Panc1 (cell line): ENCODE data around the gene RIMOC1. TPM values are rescaled to one million over a fixed set of nuclear protein-coding genes. Genes with fewer than 3 reads are reported as not detected.

ENCODE experiments used
- ATAC-seq: fragments of 200-7000 bp; cut with Tn5 transposase; 2 replicates; pipeline ENCODE4 v1.9.1; 2020; ENCODE audit warnings: mild to moderate bottlenecking, moderate library complexity
- BruUV-seq: library from RNA; stranded (reverse); fragments of 400-500 nt; replicated peaks from 2 replicates; lab custom pipeline; 2021; lab: Mats Ljungman, UMichigan
- CTCF ChIA-PET: fragments of 300-600 bp; sonication (Branson Sonifier 250); formaldehyde crosslinking; loops from one replicate; lab custom pipeline; 2022; ENCODE audit warnings: antibody characterized with exemption; lab: Charles Lee
- POLR2A ChIA-PET: fragments of 300-600 bp; sonication (Branson Sonifier 250); formaldehyde crosslinking; loops from one replicate; lab custom pipeline; 2022; ENCODE audit warnings: antibody characterized with exemption; lab: Charles Lee
- DNase-seq: peaks from one replicate; pipeline ENCODE4 v3.0.0-alpha.2; 2010; ENCODE audit warnings: low read depth, low spot score
- H3K27ac ChIP-seq: 2 replicates; pipeline ENCODE4 v1.5.1; 2011; ENCODE audit warnings: mild to moderate bottlenecking, low read length, inconsistent platforms
- H3K27me3 ChIP-seq: fragments of 200-500 bp; sonication (Bioruptor generic); 2 replicates; pipeline ENCODE4 v1.6.0; 2014; ENCODE audit warnings: low read length, inconsistent platforms; ENCODE audit not compliant: control insufficient read depth, insufficient read depth
- H3K36me3 ChIP-seq: fragments of 200-500 bp; sonication (Bioruptor generic); 2 replicates; pipeline ENCODE4 v1.5.1; 2014; ENCODE audit warnings: inconsistent platforms, mild to moderate bottlenecking, low read length, moderate library complexity; ENCODE audit not compliant: control insufficient read depth, insufficient read depth
- H3K4me1 ChIP-seq: 2 replicates; pipeline ENCODE4 v1.5.1; 2011; ENCODE audit warnings: inconsistent platforms, mild to moderate bottlenecking, low read length, moderate library complexity; ENCODE audit not compliant: control insufficient read depth, insufficient read depth
- H3K4me3 ChIP-seq, 2 experiments: 2 replicates each; pipeline ENCODE4 v1.5.1; 2011 to 2012; ENCODE audit warnings: low read depth in 2 of 2, low read length in 2 of 2, mild to moderate bottlenecking in 2 of 2, inconsistent platforms in 1 of 2, moderate library complexity in 1 of 2
- H3K9me3 ChIP-seq: fragments of 200-500 bp; sonication (Bioruptor generic); 2 replicates; pipeline ENCODE4 v1.5.1; 2014; ENCODE audit warnings: low read depth, mild to moderate bottlenecking, inconsistent platforms, low read length, moderate library complexity; ENCODE audit not compliant: control insufficient read depth, insufficient read depth
- POLR2AphosphoS5 ChIP-seq: IDR thresholded peaks from 2 replicates; pipeline ENCODE4 v1.6.1; 2012; ENCODE audit warnings: mild to moderate bottlenecking, low read depth, low read length, moderate library complexity
- SIN3A ChIP-seq: IDR thresholded peaks from 2 replicates; pipeline ENCODE4 v1.6.1; 2012; ENCODE audit warnings: low read depth, mild to moderate bottlenecking, low read length, moderate library complexity, borderline replicate concordance; ENCODE audit not compliant: insufficient read depth
- TCF7L2 ChIP-seq: IDR thresholded peaks from 2 replicates; pipeline ENCODE4 v1.6.1; 2011; ENCODE audit warnings: mild to moderate bottlenecking, low read depth, low read length, inconsistent platforms
- in situ Hi-C: cut with HindIII; loops from 2 replicates; pipeline ENCODE4 v1.10.0; 2016; ENCODE audit warnings: low sequenced_read_pairs, low pct_unique_long_range_greater_than_20kb
- intact Hi-C: fragments of 100-400 bp; cut with micrococcal nuclease; formaldehyde crosslinking; loops from one replicate; pipeline ENCODE4 v1.10.0; 2022; ENCODE audit not compliant: unreplicated experiment
- total RNA-seq: library from RNA; stranded (reverse); gene quantifications from one replicate; pipeline ENCODE4 v1.2.1, GENCODE V29; 2021; ENCODE audit not compliant: unreplicated experiment
- TF ChIP-seq, protein P1 (sequence below), 2 experiments: IDR thresholded peaks; 2 replicates each; pipeline ENCODE4 v1.6.1; 2011 to 2012; ENCODE audit warnings: low read depth in 2 of 2, control low read depth in 1 of 2, low read length in 1 of 2, mild to moderate bottlenecking in 1 of 2, moderate library complexity in 1 of 2; ENCODE audit not compliant: insufficient read depth in 1 of 2
- TF ChIP-seq, protein P2 (sequence below): fragments of 450-650 bp; IDR thresholded peaks from 2 replicates; pipeline ENCODE4 v1.5.1; 2017; ENCODE audit warnings: mild to moderate bottlenecking

The RIMOC1 gene
- total RNA-seq, 1 experiment from 2014 or later, result 24.5 TPM

DNA sequence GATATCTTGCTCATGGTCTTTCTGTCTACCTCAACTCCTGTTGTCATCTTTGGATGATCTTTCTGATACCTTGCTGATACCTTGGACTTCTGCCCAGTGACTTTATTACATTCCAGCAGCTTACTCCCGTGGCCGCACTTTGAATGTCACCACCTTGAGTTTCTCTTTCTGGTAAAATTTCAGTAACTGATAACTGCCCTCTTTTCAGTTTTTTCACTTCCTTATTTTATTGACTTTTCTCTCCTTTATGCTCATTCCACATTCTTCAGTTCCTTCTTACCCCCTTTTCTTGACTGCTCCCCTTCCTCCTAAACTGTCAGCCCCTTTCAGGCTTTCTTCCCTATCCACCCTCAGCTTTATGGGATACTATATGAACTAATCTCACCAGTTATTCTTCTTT is 14.0 kb downstream of the RIMOC1 start:
- DNase-seq (no peak), ATAC-seq (no peak)
- CTCF ChIA-PET, result no interaction called here
- intact Hi-C loops (no loop called here), in situ Hi-C loops (no loop called here)
- no peaks in the 10 kb centered on the region for H3K27me3 ChIP-seq
- H3K4me3 ChIP-seq, result no peak overlapping the region
- POLR2A ChIA-PET, result no interaction called here
- no TSS peak for BruUV-seq
- peaks cover 20% of the 10 kb centered on the region for H3K36me3 ChIP-seq
- no peak overlapping the region for H3K27ac ChIP-seq
- TF ChIP-seq SIN3A (no peak), POLR2AphosphoS5 (no peak), TCF7L2 (no peak)
- TF ChIP-seq, protein P1, sequence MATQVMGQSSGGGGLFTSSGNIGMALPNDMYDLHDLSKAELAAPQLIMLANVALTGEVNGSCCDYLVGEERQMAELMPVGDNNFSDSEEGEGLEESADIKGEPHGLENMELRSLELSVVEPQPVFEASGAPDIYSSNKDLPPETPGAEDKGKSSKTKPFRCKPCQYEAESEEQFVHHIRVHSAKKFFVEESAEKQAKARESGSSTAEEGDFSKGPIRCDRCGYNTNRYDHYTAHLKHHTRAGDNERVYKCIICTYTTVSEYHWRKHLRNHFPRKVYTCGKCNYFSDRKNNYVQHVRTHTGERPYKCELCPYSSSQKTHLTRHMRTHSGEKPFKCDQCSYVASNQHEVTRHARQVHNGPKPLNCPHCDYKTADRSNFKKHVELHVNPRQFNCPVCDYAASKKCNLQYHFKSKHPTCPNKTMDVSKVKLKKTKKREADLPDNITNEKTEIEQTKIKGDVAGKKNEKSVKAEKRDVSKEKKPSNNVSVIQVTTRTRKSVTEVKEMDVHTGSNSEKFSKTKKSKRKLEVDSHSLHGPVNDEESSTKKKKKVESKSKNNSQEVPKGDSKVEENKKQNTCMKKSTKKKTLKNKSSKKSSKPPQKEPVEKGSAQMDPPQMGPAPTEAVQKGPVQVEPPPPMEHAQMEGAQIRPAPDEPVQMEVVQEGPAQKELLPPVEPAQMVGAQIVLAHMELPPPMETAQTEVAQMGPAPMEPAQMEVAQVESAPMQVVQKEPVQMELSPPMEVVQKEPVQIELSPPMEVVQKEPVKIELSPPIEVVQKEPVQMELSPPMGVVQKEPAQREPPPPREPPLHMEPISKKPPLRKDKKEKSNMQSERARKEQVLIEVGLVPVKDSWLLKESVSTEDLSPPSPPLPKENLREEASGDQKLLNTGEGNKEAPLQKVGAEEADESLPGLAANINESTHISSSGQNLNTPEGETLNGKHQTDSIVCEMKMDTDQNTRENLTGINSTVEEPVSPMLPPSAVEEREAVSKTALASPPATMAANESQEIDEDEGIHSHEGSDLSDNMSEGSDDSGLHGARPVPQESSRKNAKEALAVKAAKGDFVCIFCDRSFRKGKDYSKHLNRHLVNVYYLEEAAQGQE (IDR thresholded peaks at IDR 0.05; ENCODE audit: insufficient read depth in 1 of 2, low read depth in 2 of 2, low read length in 1 of 2), result no peak
- TF ChIP-seq, protein P2, sequence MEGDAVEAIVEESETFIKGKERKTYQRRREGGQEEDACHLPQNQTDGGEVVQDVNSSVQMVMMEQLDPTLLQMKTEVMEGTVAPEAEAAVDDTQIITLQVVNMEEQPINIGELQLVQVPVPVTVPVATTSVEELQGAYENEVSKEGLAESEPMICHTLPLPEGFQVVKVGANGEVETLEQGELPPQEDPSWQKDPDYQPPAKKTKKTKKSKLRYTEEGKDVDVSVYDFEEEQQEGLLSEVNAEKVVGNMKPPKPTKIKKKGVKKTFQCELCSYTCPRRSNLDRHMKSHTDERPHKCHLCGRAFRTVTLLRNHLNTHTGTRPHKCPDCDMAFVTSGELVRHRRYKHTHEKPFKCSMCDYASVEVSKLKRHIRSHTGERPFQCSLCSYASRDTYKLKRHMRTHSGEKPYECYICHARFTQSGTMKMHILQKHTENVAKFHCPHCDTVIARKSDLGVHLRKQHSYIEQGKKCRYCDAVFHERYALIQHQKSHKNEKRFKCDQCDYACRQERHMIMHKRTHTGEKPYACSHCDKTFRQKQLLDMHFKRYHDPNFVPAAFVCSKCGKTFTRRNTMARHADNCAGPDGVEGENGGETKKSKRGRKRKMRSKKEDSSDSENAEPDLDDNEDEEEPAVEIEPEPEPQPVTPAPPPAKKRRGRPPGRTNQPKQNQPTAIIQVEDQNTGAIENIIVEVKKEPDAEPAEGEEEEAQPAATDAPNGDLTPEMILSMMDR, result no peak
- no peaks in the 10 kb centered on the region for H3K9me3 ChIP-seq
- H3K4me1 ChIP-seq, result no peaks in the 10 kb centered on the region

DNA sequence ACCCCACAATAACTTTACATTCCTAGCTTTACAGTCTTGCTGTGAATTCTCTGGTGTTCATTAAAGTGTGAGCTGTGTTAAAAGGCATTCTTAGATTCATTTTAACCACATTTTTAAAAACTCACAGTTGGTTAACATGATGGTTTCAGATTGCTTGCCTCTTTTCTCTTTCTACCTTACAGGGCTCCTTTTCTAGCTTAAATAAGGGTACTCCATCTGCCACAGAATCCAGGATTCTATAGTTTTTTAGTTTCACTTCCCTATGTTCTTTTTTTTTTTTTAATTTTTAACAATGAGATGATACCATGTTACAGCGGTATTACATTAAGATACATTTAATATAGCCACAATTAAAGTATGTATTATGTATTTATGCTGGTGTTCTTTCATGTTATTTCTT is 17.0 kb downstream of the RIMOC1 start:
- Histone ChIP-seq H3K36me3 (peaks cover 17% of the 10 kb centered on the region), H3K4me3 (no peak overlapping the region), H3K27ac (no peak overlapping the region), H3K27me3 (no peaks in the 10 kb centered on the region), H3K9me3 (no peaks in the 10 kb centered on the region), H3K4me1 (peaks cover 5% of the 10 kb centered on the region; the same call in 1 of the 2 replicates)
- no TSS peak for BruUV-seq
- ChIA-PET CTCF (no interaction called here), POLR2A (no interaction called here)
- ATAC-seq, result no peak
- intact Hi-C loops (no loop called here), in situ Hi-C loops (no loop called here)
- TF ChIP-seq POLR2AphosphoS5, result no peak
- TF ChIP-seq SIN3A, result no peak
- DNase-seq, result no peak

DNA sequence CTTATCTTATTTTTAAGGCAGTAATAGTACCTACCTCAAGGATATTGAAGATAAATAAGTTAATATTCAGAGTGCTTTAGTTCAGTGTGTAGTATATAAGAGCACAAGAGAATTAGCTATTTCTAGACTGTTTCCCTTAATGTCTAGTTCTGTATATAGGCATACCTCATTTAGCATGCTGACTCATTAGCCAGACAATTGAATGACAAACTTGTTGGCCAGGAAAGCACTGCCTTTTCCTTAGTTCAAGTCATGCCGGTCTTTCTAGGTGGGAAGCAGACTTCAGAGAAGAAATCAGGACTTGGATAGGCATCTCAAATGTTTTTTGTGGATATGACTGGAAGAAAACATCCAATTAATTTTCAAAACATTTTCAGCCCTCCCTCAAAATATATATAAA is 17.7 kb downstream of the RIMOC1 start:
- H3K4me1 ChIP-seq, result peaks cover 5% of the 10 kb centered on the region; the same call in 1 of the 2 replicates
- no peak overlapping the region for H3K4me3 ChIP-seq
- TF ChIP-seq TCF7L2, result no peak
- no peak for TF ChIP-seq POLR2AphosphoS5
- no peak for TF ChIP-seq SIN3A
- TF ChIP-seq, protein P1 (IDR thresholded peaks at IDR 0.05; ENCODE audit: insufficient read depth in 1 of 2, low read depth in 2 of 2, low read length in 1 of 2), result no peak
- TF ChIP-seq, protein P2, result no peak
- intact Hi-C loops, result no loop called here
- in situ Hi-C loops, result no loop called here
- no peaks in the 10 kb centered on the region for H3K27me3 ChIP-seq
- POLR2A ChIA-PET, result no interaction called here
- no peaks in the 10 kb centered on the region for H3K9me3 ChIP-seq
- CTCF ChIA-PET, result no interaction called here
- DNase-seq, result no peak
- BruUV-seq, result no TSS peak
- peaks cover 11% of the 10 kb centered on the region for H3K36me3 ChIP-seq
- H3K27ac ChIP-seq, result no peak overlapping the region
- ATAC-seq, result no peak
